GM21619 (cell line): Measurements from ENCODE around the gene SSBP4.

ENCODE experiments used
- ATAC-seq: cut with Tn5 transposase; IDR thresholded peaks from one replicate; pipeline ENCODE4 v1.9.1; 2021; ENCODE audit not compliant: unreplicated experiment

The SSBP4 gene

DNA sequence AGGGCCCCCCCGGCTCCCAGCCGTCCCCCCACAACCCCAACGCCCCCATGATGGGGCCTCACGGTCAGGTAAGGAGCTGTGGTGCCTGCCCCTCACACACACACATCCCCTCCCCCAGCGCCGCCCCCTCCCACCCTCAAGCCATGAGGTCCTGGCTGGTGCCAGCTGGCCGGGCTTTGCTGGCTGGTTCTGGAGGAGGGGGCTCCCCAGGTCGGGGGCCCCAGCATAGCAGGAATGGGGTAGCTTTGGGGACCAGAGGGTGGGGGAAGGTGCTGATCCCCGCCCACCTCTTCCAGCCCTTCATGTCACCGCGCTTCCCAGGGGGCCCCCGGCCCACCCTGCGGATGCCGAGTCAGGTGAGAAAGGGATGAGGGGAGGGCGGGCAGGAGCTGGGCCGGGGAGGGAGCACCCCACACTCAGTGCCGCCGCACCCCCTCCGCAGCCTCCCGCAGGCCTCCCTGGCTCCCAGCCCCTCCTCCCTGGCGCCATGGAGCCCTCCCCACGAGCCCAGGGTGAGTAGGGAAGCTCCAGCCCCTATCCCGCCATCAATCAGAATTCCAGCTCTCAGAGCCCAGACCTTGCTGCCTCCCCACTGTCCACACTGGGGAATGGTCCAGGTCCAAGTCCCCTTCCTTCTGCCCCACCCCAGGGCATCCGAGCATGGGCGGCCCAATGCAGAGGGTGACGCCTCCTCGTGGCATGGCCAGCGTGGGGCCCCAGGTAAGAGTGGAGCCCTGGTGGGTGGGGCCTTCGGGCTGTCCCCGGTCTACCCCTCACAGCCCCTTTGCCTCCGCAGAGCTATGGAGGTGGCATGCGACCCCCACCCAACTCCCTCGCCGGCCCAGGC is 12.4 kb downstream of the SSBP4 start:
- no peak for ATAC-seq

DNA sequence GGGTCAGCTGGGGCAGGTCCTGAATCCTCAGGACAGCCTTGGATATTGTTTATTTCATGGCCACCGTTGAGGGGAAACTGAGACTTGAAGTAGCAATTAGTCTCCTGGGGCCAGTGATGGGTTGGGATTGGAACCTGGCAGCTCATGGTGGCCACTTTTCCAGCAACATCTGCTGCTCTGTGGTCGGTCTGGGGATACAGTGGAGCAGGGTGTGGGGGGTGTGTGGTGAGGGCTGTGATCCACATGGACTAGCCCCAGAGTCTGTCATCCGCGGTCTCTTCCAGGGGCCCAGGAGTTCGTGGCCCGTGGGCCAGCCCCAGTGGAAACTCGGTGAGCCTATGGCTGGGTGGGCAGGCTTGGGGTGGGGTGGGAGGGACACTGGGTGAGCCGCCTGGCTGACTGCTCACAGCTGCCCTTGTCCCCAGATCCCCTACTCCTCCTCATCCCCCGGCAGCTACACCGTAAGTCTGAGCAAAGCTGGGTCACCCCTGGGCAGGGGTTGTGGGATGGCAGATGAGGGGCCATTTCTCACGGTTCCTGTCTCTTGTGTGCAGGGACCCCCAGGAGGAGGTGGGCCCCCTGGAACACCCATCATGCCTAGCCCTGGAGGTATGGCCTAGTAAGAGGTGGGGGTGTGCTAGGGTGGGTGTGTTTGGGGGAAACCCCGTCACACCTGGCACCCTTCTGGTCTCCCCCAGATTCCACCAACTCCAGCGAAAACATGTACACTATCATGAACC is 13.2 kb downstream of the SSBP4 start:
- ATAC-seq: no peak

DNA sequence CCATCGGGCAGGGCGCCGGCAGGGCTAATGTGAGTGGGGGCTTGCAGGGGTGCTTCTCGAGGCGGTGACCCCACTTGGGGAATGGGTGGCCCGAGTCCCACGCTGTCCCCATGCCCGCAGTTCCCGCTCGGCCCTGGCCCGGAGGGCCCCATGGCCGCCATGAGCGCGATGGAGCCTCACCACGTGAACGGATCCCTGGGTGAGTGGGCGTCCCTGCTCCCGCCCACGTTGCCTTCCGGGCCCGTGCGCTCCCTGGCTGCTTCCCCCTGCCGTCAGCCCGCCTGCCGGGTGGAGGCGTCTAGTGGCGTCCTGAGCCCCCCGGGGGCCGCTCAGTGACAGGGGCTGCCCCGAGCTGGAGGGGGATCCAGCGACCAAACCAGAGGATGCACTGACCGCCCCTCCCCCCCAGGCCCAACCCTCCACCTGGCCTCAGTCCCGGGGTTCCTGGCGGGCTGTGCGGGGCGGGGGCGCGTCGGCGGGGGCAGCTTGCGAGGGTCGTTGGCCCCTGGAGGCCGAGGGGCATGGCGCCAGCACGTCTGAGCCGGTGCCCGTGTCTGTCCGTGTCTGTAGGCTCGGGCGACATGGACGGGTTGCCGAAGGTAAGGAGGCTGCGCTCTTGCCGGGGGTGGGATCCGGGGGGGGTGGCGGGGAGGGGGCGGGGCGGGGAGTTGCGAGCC is 14.0 kb downstream of the SSBP4 start:
- no peak for ATAC-seq

DNA sequence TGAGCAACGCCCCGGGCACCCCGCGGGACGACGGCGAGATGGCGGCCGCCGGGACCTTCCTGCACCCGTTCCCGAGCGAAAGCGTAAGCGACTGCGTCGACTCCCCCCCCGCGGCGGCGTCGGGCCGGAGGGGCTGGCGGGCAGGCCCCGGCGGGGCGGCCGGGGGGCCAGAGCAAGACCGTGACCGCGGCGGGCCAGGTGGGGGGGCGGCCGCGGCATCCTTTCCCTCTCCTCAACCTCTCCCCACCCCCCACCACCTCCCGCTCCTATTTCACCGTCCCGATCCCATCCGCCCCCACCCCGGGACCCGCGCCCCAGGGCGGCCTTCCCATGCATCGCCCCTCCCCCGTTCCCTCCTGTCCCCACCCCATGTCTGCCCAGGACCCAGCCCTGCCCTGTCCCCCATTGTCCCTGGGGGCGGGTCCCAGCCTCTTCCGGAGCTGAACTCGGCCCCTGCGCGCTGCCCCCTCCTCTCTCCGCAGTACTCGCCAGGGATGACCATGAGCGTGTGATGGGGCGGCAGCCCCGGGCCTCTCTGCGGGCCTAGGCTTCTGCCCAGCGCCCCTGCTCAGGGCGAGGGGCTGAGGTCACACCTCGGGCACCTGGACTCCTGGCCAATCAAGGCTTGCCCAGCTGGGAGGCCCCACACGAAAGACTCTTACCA is 14.7 kb downstream of the SSBP4 start:
- no peak for ATAC-seq

DNA sequence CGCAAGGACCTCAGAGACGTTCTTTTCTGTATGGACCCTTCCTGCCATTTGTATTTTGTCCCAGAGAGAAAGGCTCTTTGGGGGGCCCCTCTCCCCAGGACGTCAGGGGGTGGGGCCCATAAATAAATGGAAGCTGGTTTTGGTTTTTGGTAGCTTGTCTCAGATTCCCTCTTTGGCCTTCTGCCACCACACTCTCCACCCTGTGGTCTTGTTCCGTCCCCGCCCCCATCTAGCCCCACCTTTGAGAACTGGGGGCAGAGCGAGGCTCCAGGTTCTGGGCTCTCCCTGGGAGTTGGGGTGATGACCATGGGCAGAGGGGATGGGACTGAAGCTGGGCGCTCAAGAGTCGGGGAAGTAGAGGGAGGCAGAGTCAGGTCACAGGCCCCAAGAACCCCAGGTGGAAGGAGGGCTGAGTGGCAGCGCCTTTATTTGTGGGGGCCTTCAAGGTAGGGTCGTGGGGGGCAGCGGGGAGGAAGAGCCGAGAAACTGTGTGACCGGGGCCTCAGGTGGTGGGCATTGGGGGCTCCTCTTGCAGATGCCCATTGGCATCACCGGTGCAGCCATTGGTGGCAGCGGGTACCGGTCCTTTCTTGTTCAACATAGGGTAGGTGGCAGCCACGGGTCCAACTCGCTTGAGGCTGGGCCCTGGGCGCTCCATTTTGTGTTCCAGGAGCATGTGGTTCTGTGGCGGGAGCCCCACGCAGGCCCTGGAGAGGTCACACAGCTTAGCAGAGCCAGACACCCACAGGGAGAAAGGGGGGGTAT is 15.4 kb downstream of the SSBP4 start:
- ATAC-seq: no peak

DNA sequence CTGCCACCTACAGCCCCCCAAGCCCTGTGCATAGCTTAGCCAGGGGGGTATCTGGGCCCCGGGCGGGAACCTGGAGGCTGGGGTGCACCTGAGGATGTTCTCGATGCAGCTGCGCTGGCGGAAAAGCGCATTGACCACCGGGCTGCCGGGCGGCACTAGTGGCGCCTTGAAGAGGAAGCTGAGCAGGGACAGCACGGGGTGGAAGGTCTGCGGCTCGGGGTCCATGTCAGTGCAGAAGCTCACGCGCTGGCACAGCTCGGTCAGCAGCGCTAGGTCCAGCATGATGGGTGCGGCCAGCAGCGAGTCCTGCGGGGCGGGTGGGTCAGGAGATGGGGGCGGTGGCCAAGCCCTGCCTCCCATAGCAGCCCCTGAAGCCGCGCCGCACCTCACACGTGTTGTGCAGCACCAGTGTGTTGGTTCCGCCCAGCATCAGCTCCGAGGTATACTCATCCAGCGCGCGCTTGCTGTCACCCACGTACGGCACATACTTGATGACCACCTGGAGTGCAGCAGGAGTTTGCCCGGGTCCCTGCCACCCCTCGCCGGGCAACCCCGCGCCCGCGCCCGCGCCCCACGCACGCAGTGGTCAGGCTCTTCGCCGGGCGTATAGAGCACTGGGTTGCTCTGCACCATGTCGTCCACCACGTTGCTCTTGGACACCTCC is 16.1 kb downstream of the SSBP4 start:
- no peak for ATAC-seq

DNA sequence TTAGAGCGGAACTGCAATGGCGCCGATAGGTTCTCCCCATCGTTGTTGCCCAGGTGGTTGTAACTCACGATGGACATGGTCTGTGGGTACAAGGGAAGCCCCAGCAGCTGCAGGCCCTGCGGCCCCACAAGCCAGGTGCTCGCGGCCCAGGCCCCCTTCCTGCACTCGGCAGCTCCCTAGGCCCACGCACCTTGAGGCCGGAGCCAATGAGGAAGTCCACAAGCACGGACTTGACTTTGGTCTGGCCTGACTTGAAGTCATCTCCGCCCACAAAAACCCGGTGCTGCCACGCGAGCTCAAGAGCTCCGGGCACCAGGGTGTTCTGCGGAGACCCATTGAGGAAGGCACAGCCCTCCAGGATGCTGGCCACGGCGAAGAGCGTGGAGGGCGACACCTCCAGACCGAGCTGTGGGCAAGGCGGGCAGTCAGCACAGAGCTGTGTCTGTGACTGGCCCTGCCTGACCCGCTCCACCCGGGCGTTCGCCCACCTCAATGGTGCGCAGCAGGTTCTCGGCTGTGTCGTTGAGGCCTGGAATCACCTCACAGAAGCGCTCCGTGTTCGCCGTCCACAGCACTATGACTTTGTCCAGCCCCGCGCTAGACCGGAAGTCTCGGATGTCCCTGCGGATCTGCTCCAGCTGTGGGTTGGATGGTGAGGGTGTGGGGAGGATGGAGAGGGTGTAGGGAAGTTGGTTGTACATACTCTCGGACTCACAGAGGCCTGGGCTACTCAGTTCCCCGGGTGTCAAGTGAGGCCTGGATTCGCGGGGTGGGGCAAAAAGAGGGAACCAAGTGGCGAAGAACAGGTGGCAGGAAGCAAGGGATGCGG is 16.9 kb downstream of the SSBP4 start:
- no peak for ATAC-seq

DNA sequence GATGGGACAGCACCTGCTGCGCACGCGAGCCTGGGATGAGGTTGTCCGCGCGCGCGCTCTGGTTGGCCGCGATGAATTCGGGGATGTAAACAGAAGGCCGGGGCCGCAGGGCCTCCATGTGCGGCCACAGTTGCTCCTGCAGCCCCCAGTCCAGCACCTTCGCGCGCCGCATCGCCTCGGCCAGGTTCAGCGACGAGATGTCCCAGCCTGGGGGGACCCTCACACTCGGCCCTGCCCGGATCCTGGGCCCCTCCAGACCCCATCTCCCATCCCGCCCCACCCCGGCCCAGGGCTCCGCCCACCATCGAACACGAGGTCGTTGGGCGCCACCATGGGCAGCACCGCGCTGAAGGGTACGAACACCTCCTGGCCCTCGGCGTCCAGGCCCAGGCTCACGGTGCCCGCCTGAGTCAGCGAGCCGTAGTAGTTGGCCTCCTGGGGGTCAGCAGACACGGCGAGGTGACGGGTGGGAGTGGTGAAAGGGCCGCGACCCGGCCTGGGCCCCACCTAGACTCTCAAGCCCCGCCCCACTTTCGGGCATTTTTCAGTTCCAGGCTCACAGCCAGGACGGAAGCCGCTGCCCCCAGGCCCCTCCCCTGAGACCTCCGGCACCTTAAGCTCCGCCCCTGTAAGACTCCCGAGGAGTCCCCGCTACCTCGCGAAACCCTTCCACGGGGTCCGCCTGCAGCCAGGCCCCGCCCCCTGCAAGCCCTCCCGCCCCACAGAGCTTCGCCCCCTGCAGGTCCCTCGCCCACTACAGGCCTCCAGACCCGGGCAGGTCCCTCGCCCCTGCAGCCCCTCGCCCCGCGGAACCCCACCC is 17.7 kb downstream of the SSBP4 start:
- no peak for ATAC-seq

DNA sequence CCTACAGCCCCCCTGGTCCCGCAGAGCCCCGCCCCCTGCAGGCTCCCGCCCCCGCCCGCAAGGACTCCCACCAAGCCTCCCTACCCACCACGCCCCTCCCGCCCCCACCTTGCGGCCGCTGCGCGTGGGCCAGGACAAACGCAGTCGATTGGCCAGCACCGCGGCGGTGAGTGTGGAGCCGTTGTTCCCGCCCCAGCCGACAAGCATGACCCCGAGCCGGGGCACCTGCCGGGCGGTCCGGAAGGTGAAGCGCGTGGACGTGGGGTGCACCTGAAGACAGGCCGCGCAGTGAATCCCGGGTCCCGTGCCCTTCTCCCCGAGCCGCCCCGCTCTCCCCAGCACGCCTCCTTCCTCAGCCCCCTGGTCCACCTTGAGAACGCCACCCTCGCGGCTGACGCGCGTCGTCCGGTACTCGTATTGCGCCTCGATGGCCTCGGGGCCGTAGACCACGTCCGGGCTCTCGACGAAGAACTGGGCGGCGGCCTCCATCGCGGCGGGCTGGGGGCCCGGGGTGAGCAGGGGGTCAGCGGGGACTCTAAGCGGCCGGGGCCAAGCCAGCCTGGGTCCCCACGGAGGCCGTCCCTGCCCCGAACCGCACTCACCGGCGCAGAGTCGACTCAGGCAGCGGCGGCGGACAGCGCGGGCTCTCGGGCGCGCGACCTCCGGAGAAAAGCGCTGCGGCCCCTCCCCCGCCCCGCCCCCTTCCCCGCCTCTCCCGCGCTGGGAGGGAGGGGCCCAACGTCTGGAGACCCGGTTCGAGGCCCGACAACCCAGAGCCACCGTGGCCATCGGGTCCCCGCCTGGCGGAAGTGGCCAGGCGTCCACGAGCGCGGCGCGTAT is 18.5 kb downstream of the SSBP4 start, which contains the start of gene ISYNA1:
Gene ISYNA1 (minus strand): TSS at position 643 of the 840 bp plus-strand sequence. CDS start 154 bp downstream, at position 489.
- no peak for ATAC-seq

DNA sequence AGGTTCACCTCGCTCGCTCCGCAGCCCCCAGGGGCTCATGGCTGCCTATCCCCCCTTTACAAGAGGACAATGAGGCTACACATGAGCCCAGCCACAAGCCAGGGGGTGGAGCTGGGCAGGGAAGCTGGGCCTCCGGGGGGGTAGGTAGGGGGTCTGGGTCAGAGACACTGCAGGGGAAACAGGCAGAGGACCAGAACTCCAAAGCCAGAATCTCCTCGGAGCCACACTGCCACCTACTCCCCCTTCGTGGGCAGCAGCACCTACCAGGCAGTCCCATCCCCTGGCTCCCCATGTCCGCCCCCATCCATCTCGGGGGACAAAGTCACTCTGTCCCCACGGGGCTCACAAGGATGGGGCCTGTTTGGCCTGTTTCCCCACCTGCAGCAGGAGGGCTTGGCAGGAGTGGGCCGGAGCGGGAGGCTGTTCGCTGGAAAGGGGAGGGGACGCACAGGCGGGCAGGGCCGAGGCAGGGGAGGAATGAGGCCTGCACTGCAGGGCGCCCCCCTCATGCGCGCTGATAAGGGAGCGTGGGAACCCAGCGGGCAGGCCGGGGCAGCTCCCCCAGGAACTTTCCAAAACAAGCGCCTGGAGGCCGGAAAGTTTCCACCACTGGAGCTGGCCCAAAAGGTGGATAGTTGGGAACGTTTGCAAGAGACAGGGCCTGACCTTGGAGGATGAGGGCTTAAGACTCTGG is 19.3 kb downstream of the SSBP4 start:
- ATAC-seq: no peak

DNA sequence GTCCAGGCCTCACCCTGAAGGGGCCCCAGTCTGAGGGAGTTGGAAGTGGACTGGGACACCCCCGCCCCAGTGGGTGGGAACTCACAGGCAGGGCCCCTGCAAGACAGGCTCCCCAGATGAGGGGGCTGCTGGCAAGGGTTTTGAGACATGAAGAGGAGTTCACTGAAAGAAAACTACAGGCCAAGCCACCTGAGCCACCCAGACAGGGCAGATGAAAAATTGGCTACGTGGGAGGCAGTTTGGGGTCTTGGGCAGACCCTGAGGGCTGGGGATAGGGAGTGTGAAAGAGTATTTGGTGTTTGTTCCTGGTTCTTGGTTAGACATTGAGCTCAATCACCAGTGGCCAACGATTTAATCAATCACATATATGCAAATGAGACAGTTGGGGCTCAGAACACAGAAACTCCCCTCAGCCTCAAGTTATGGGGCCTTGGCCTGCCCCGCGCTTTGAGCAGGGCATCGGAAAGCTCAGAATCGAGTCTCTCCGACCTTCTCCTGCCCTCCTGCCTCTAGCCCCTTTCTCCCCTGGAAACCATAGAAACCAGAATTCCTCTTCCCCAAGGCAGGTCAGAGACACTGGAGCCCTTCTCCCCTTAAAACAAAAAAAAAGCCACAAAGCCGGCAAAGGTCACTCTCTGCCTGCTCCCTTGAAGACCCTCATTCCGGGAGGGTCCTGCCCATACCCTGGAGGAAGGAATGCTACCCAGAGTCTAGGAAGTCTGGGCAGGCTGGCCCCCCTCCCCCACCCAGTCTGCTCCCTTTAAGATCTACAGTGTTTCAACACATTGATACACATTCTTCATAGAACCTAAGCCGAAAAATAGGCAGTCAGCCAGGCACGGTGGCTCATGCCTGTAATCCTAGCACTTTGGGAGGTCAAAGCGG is 20.1 kb downstream of the SSBP4 start:
- no peak for ATAC-seq

DNA sequence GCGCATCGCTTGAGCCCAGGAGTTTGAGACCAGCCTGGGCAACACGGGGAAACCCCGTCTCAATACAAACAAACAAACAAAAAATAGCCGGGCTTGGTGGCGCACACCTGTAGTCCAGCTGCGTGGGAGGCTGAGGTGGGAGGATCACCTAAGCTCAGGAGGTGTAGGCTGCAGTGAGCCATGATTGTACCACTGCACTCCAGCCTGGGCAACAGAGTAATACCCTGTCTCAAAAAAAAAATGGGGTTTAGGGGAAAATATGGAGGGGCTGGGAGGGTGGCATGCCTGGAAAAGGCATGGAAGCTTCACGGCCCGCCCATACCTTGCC is 20.7 kb downstream of the SSBP4 start:
- ATAC-seq: no peak

DNA sequence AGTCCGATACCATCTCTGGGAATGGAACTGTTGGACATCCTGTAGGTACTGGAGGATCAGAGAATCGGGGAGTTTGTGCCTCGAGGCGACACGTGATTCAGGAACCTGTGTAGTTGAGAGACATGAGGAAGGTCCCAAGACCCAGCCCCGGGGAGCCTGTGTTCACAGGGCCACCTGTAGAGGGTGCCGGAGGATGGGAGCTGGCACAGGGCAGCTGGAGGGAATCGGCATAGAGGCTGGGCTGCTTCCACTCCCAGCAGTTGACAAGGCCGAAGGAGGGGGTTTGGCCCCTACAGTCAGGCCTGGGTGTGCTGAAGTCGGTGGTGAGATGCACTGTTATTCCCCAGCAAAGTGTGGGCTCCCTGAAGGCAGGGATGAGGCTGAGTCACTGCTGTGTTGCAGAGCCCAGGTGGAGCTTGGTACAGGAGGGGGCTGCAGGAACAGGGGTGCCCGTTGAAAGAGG is 21.2 kb downstream of the SSBP4 start:
- ATAC-seq: no peak

DNA sequence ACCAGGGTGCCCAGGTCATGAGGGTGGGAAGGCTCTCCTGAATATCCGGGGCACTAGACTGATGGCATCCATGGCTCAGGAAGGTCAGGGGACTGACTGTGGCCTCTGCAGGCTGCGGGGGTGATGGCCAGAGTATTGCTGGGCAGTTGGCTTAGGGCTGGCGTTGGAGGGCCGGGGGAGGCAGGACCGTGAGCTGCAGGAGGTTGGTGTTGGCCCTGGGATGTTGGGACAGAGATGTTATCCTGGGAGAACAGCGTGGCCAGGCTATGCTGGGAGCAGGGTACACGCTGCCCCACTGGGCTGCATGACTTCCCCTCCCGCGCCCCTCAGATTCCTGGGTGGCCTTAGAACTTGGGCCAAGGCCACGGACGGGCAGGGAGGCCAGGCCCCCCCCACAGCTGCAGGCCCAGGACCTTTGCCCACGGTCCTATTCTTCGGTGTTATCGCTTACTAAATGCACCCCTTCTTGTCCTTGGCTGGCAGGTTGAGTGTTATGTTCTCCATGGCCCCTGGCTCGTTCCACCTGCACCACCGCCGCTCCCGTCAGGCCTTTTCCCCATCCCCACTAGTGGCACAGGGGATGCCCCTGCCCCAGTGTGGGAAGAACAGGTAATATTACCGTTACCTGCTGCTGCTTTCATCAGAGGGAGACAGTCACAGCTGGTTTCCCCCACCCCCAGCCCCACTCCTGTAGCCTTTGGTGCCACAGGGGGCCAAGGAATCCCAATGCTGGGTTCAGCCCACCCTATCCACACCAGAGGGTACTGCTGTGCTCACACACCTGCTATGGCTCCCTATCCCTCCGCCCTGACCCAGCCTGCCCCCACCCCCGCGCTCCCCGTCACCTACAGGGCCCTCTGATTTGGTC is 22.0 kb downstream of the SSBP4 start:
- no peak for ATAC-seq
